CD14-positive monocyte (primary cell): ENCODE measurements around the gene ZNF407. TPM values are rescaled to one million over a fixed set of nuclear protein-coding genes. Genes with fewer than 3 reads are reported as not detected.

Experiments
- DNase-seq, 3 donors: peaks; one replicate each; pipeline ENCODE4 v3.0.0-alpha.2; 2011 to 2022
- H2AFZ ChIP-seq: 2 replicates; pipeline ENCODE4 v1.6.0; 2012; ENCODE audit warnings: mild to moderate bottlenecking, low read depth, low read length, inconsistent platforms; ENCODE audit not compliant: insufficient read depth, poor library complexity, severe bottlenecking
- H3K27ac ChIP-seq, 2 donors: 1 replicate in 1 of 2; 2 replicates in 1 of 2; pipeline ENCODE4 v1.5.1; 2012 to 2013; ENCODE audit warnings: low read length in 2 of 2, control low read depth in 1 of 2, inconsistent platforms in 1 of 2, low read depth in 1 of 2, mild to moderate bottlenecking in 1 of 2
- H3K27me3 ChIP-seq, 2 donors: one replicate each; pipeline versions ENCODE4 v1.6.0 to v1.6.1; 2011 to 2013; ENCODE audit warnings: low read length in 2 of 2; ENCODE audit not compliant: control insufficient read depth in 2 of 2, insufficient read depth in 2 of 2
- H3K36me3 ChIP-seq, 2 donors: replicated peaks in 1 of 2; 1 replicate in 1 of 2; 2 replicates in 1 of 2; pipeline versions ENCODE4 v1.5.1 to v1.6.1; 2012 to 2013; ENCODE audit warnings: low read length in 2 of 2, control low read depth in 1 of 2, inconsistent platforms in 1 of 2, mild to moderate bottlenecking in 1 of 2; ENCODE audit not compliant: insufficient read depth in 2 of 2, control insufficient read depth in 1 of 2
- H3K4me1 ChIP-seq, 2 donors: 1 replicate in 1 of 2; 2 replicates in 1 of 2; pipeline versions ENCODE4 v1.5.1 to v1.6.1; 2012 to 2013; ENCODE audit warnings: low read length in 2 of 2, control low read depth in 1 of 2, inconsistent platforms in 1 of 2, mild to moderate bottlenecking in 1 of 2, moderate library complexity in 1 of 2; ENCODE audit not compliant: insufficient read depth in 2 of 2, control insufficient read depth in 1 of 2
- H3K4me2 ChIP-seq: replicated peaks from 2 replicates; pipeline ENCODE3; 2012; ENCODE audit warnings: low read length, moderate library complexity, mild to moderate bottlenecking; ENCODE audit not compliant: poor library complexity, severe bottlenecking; ENCODE audit errors: extremely low read depth
- H3K4me3 ChIP-seq, 3 experiments: fragments of 200-600 bp in 1 of 3; sonication (generic) in 1 of 3; replicated peaks in 1 of 3; 1 replicate in 2 of 3; 2 replicates in 1 of 3; pipeline ENCODE4 v1.5.1; 2011 to 2013; ENCODE audit warnings: low read length in 3 of 3, mild to moderate bottlenecking in 3 of 3, control low read depth in 2 of 3, low read depth in 2 of 3, inconsistent platforms in 1 of 3, moderate library complexity in 1 of 3
- H3K79me2 ChIP-seq: 2 replicates; pipeline ENCODE4 v1.6.0; 2012; ENCODE audit warnings: mild to moderate bottlenecking, control low read depth, inconsistent platforms, low read length, moderate library complexity; ENCODE audit not compliant: insufficient read depth
- H3K9ac ChIP-seq: 2 replicates; pipeline ENCODE4 v1.6.0; 2017; ENCODE audit warnings: low read length, mild to moderate bottlenecking; ENCODE audit not compliant: insufficient read depth, poor library complexity, severe bottlenecking
- H3K9me3 ChIP-seq, 2 donors: replicated peaks in 1 of 2; 1 replicate in 1 of 2; 2 replicates in 1 of 2; pipeline versions ENCODE4 v1.5.1 to v1.6.1; 2012 to 2013; ENCODE audit warnings: low read length in 2 of 2, control low read depth in 1 of 2; ENCODE audit not compliant: control insufficient read depth in 1 of 2, insufficient read depth in 1 of 2
- H4K20me1 ChIP-seq: 2 replicates; pipeline ENCODE4 v1.6.0; 2012; ENCODE audit warnings: mild to moderate bottlenecking, low read length, control low read depth, moderate library complexity; ENCODE audit not compliant: insufficient read depth
- H3K27ac Mint-ChIP-seq, 7 donors: one replicate each; pipeline ENCODE4 v1.8.0; 2020; ENCODE audit warnings: mild to moderate bottlenecking in 7 of 7, mixed read lengths in 7 of 7, moderate library complexity in 6 of 7, inconsistent platforms in 2 of 7
- H3K27me3 Mint-ChIP-seq, 3 donors: one replicate each; pipeline ENCODE4 v1.8.0; 2021 to 2022; ENCODE audit warnings: low read depth in 3 of 3, mild to moderate bottlenecking in 3 of 3, mixed read lengths in 3 of 3, moderate library complexity in 3 of 3, inconsistent platforms in 1 of 3
- H3K36me3 Mint-ChIP-seq, 2 donors: one replicate each; pipeline ENCODE4 v1.8.0; 2020; ENCODE audit warnings: mixed read lengths in 2 of 2, inconsistent platforms in 1 of 2, mild to moderate bottlenecking in 1 of 2
- H3K4me1 Mint-ChIP-seq: one replicate; pipeline ENCODE4 v1.8.0; 2020; ENCODE audit warnings: mild to moderate bottlenecking, mixed read lengths
- H3K4me3 Mint-ChIP-seq, 2 donors: one replicate each; pipeline ENCODE4 v1.8.0; 2020; ENCODE audit warnings: mild to moderate bottlenecking in 2 of 2, mixed read lengths in 2 of 2, moderate library complexity in 1 of 2
- H3K9me3 Mint-ChIP-seq, 7 donors: one replicate each; pipeline ENCODE4 v1.8.0; 2020 to 2022; ENCODE audit warnings: mixed read lengths in 7 of 7, mild to moderate bottlenecking in 6 of 7, moderate library complexity in 6 of 7, inconsistent platforms in 2 of 7
- WGBS: methylation state at CpG from one replicate; pipeline ENCODE4 v1.1.5; 2013; ENCODE audit warnings: missing lambda C conversion rate; ENCODE audit not compliant: insufficient coverage; 5-methylcytosine and 5-hydroxymethylcytosine counted together
- intact Hi-C, 2 donors: fragments of 100-400 bp; cut with micrococcal nuclease; formaldehyde crosslinking; loops; one replicate each; pipeline versions ENCODE4 v1.15.0 to v1.15.1; 2023
- polyA plus RNA-seq, 3 donors: library from polyadenylated mRNA; depleted of rRNA in 1 of 3; unstranded in 2 of 3; stranded (reverse) in 1 of 3; fragments of 300-500 nt in 2 of 3; fragments of >200 nt in 1 of 3; fragmentation: Illumina TruSeq in 2 of 3; gene quantifications; 1 replicate in 2 of 3; 2 replicates in 1 of 3; pipeline ENCODE4 v1.2.3, GENCODE V29; 2012 to 2021
- TF ChIP-seq, protein P1 (sequence below): fragments of 200-600 bp; IDR thresholded peaks from one replicate; pipeline ENCODE4 v1.8.0; 2022; ENCODE audit warnings: antibody characterized with exemption, mild to moderate bottlenecking

Gene ZNF407
- polyA plus RNA-seq, 3 donors, result 1.3 to 3.6 (median 1.6) TPM

GRCh38 chr18:74631212-74631611 lies 33.5 kb downstream of the ZNF407 start:
- 17% methylated on average over 2 of the region's 2 CpGs for WGBS
- no peak for DNase-seq
- Histone ChIP-seq H3K9me3 (no peaks in the 10 kb centered on the region), H3K79me2 (peaks cover 13% of the 10 kb centered on the region), H3K9ac (no peak overlapping the region), H3K4me3 (peak overlapping the region in 1 of 3 experiments; percentile 50), H3K4me1 (peaks cover 30 to 33% of the 10 kb centered on the region in 2 donors), H3K27me3 (no peaks in the 10 kb centered on the region), H3K36me3 (peaks cover 3 to 29% of the 10 kb centered on the region in 2 donors), H3K4me2 (peak overlapping the region; percentile 59), H4K20me1 (peaks cover 10% of the 10 kb centered on the region), H2AFZ (no peak overlapping the region), H3K27ac (peak overlapping the region in 1 of 2 donors; percentile 49)
- H3K27me3 Mint-ChIP-seq, result peaks cover 0 to 1% (median 0%) of the 10 kb centered on the region in 3 donors
- TF ChIP-seq, protein P1, sequence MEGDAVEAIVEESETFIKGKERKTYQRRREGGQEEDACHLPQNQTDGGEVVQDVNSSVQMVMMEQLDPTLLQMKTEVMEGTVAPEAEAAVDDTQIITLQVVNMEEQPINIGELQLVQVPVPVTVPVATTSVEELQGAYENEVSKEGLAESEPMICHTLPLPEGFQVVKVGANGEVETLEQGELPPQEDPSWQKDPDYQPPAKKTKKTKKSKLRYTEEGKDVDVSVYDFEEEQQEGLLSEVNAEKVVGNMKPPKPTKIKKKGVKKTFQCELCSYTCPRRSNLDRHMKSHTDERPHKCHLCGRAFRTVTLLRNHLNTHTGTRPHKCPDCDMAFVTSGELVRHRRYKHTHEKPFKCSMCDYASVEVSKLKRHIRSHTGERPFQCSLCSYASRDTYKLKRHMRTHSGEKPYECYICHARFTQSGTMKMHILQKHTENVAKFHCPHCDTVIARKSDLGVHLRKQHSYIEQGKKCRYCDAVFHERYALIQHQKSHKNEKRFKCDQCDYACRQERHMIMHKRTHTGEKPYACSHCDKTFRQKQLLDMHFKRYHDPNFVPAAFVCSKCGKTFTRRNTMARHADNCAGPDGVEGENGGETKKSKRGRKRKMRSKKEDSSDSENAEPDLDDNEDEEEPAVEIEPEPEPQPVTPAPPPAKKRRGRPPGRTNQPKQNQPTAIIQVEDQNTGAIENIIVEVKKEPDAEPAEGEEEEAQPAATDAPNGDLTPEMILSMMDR, result no peak
- H3K9me3 Mint-ChIP-seq, result peaks cover 0 to 2% (median 0%) of the 10 kb centered on the region in 7 donors
- peak overlapping the region in 4 of 7 donors; percentile 80 to 88 (median 84) for H3K27ac Mint-ChIP-seq
- intact Hi-C loops, result no loop called here
- peaks cover 32 to 33% of the 10 kb centered on the region in 2 donors for H3K36me3 Mint-ChIP-seq
- H3K4me3 Mint-ChIP-seq, result peak overlapping the region in 1 of 2 donors; percentile 75
- H3K4me1 Mint-ChIP-seq, result peaks cover 41% of the 10 kb centered on the region

- peaks cover 32 to 33% of the 10 kb centered on the region in 2 donors for H3K36me3 Mint-ChIP-seq
- Histone ChIP-seq H4K20me1 (peaks cover 7% of the 10 kb centered on the region), H2AFZ (no peak overlapping the region), H3K9me3 (no peaks in the 10 kb centered on the region), H3K4me3 (peak overlapping the region in 1 of 3 experiments; percentile 50), H3K36me3 (peaks cover 3 to 29% of the 10 kb centered on the region in 2 donors), H3K27ac (peak overlapping the region in 1 of 2 donors; percentile 49), H3K4me1 (peaks cover 30 to 35% of the 10 kb centered on the region in 2 donors), H3K79me2 (peaks cover 13% of the 10 kb centered on the region), H3K27me3 (no peaks in the 10 kb centered on the region), H3K9ac (no peak overlapping the region), H3K4me2 (peak overlapping the region; percentile 59)
- peaks cover 0 to 2% (median 0%) of the 10 kb centered on the region in 7 donors for H3K9me3 Mint-ChIP-seq
- peak; percentile 18 to 68 (median 49) for DNase-seq
- WGBS, result 26% methylated on average over 3 of the region's 13 CpGs
- TF ChIP-seq, protein P1, result no peak
- H3K4me3 Mint-ChIP-seq, result peak overlapping the region in 1 of 2 donors; percentile 75
- H3K4me1 Mint-ChIP-seq, result peaks cover 41% of the 10 kb centered on the region
- intact Hi-C loops, result no loop called here
- H3K27ac Mint-ChIP-seq, result peak overlapping the region; percentile 59 to 88 (median 82)
- H3K27me3 Mint-ChIP-seq, result peaks cover 0 to 1% (median 0%) of the 10 kb centered on the region in 3 donors
Observed at GRCh38 chr18:74631623-74632350, 34.1 kb downstream of the ZNF407 start.
